Cerebellar cortex (tissue), 1 donor: ENCODE data around the gene MAPK8.
"Not testable (repeated sequence)": the region's sequence is repeated elsewhere in the genome, so short reads cannot be mapped to it uniquely, and the experiment has no call there.

ENCODE experiments used
- DNase-seq: peaks from one replicate; pipeline ENCODE4 v3.0.0-alpha.2; 2015; ENCODE audit warnings: low spot score

The MAPK8 gene

GRCh38 chr10:48306265-48306869 is at the start of gene MAPK8:
Gene MAPK8 (plus strand): TSS chr10:48306677. CDS start chr10:48401661, 94,984 bp downstream.
- DNase-seq, result peak; percentile 84

GRCh38 chr10:48257407-48257961 is 49.0 kb upstream of the MAPK8 start:
- no peak for DNase-seq

GRCh38 chr10:48258105-48258504 is 48.4 kb upstream of the MAPK8 start:
- DNase-seq, result no peak

- no peak for DNase-seq
Measured at GRCh38 chr10:48266528-48266927, 39.9 kb upstream of the MAPK8 start.

GRCh38 chr10:48271047-48271730 is 35.3 kb upstream of the MAPK8 start:
- no peak for DNase-seq

GRCh38 chr10:48272682-48273081 is 33.8 kb upstream of the MAPK8 start:
- no peak for DNase-seq

- DNase-seq, result no peak
Measured at GRCh38 chr10:48273741-48274140, 32.7 kb upstream of the MAPK8 start.

GRCh38 chr10:48274636-48275035 is 31.8 kb upstream of the MAPK8 start, which contains the start of gene FRMPD2:
Gene FRMPD2 (minus strand): TSS chr10:48274696. CDS start chr10:48274567, 129 bp downstream.
- no peak for DNase-seq

- no peak for DNase-seq
Measured at GRCh38 chr10:48277093-48277492, 29.4 kb upstream of the MAPK8 start.

GRCh38 chr10:48279081-48279751 is 27.3 kb upstream of the MAPK8 start:
- DNase-seq, result no peak

- DNase-seq, result not testable (repeated sequence)
Measured at GRCh38 chr10:48281697-48282096, 24.8 kb upstream of the MAPK8 start.

GRCh38 chr10:48282829-48283228 is 23.6 kb upstream of the MAPK8 start:
- DNase-seq, result no peak

- no peak for DNase-seq
Measured at GRCh38 chr10:48284002-48284546, 22.4 kb upstream of the MAPK8 start.

- DNase-seq, result no peak
Measured at GRCh38 chr10:48284811-48285210, 21.7 kb upstream of the MAPK8 start.

- no peak for DNase-seq
Measured at GRCh38 chr10:48285710-48286109, 20.8 kb upstream of the MAPK8 start.

- DNase-seq, result no peak
Measured at GRCh38 chr10:48286356-48286755, 20.1 kb upstream of the MAPK8 start.

GRCh38 chr10:48287417-48288391 is 18.8 kb upstream of the MAPK8 start:
- DNase-seq, result peak; percentile 50

GRCh38 chr10:48288661-48289060 is 17.8 kb upstream of the MAPK8 start:
- DNase-seq, result no peak

GRCh38 chr10:48289501-48290238 is 16.8 kb upstream of the MAPK8 start:
- peak; percentile 65 for DNase-seq

GRCh38 chr10:48290286-48290685 is 16.2 kb upstream of the MAPK8 start:
- no peak for DNase-seq

GRCh38 chr10:48291190-48291589 is 15.3 kb upstream of the MAPK8 start:
- no peak for DNase-seq
